HepG2 (cell line): ENCODE measurements around the gene LINGO3. TPM values are rescaled to one million over a fixed set of nuclear protein-coding genes. Genes with fewer than 3 reads are reported as not detected.
"Not testable (repeated sequence)": the region's sequence is repeated elsewhere in the genome, so short reads cannot be mapped to it uniquely, and the experiment has no call there.

Experiments used
- ATAC-seq: fragments of 200-7000 bp; cut with Tn5 transposase; 3 replicates; pipeline ENCODE4 v1.9.1; 2020; ENCODE audit warnings: mild to moderate bottlenecking, moderate library complexity
- BruUV-seq: library from RNA; stranded (reverse); fragments of 400-500 nt; replicated peaks from 2 replicates; lab custom pipeline; 2021; lab: Mats Ljungman, UMichigan
- CTCF ChIA-PET: fragments of 300-600 bp; formaldehyde crosslinking; extraction: SDS; loops from one replicate; lab custom pipeline; 2021; ENCODE audit warnings: low total read pairs, inconsistent platforms, low intra/inter-chr PET ratio; lab: Yijun Ruan, JAX
- POLR2A ChIA-PET: fragments of 350-600 bp; sonication (Branson Sonifier 250); formaldehyde crosslinking; loops from one replicate; lab custom pipeline; 2020; ENCODE audit warnings: antibody characterized with exemption, inconsistent platforms; lab: Yijun Ruan, JAX
- DNase-seq: peaks from one replicate; pipeline ENCODE4 v3.0.0-alpha.2; 2015; ENCODE audit warnings: low spot score
- FAIRE-seq: peaks from 3 replicates; lab custom pipeline; 2011; peaks lifted over from hg19 to GRCh38; lab: Jason Lieb, UNC
- H2AFZ ChIP-seq: one replicate; pipeline ENCODE4 v1.6.1; 2011; ENCODE audit warnings: low read length, inconsistent platforms
- H3K27ac ChIP-seq: fragments of 300-600 bp; 3 replicates; pipeline ENCODE4 v1.8.0; 2011; ENCODE audit warnings: mixed run types, mild to moderate bottlenecking, mixed read lengths, low read length, inconsistent platforms; ENCODE audit not compliant: insufficient read depth; ENCODE audit errors: extremely low read length
- H3K27me3 ChIP-seq, 2 experiments: fragments of 200-600 bp in 1 of 2; 2 replicates in 1 of 2; 3 replicates in 1 of 2; pipeline versions ENCODE4 v1.6.0 to v1.8.0; 2011; ENCODE audit warnings: low read length in 2 of 2, mild to moderate bottlenecking in 2 of 2, moderate library complexity in 2 of 2, inconsistent platforms in 1 of 2; ENCODE audit not compliant: insufficient read depth in 2 of 2, control insufficient read depth in 1 of 2
- H3K36me3 ChIP-seq, 2 experiments: fragments of 200-600 bp in 1 of 2; replicated peaks in 1 of 2; 2 replicates in 1 of 2; 3 replicates in 1 of 2; pipeline versions ENCODE4 v1.5.1 to v1.8.0; 2011; ENCODE audit warnings: low read length in 2 of 2, inconsistent platforms in 1 of 2; ENCODE audit not compliant: insufficient read depth in 2 of 2, control insufficient read depth in 1 of 2
- H3K4me1 ChIP-seq: 2 replicates; pipeline ENCODE4 v1.5.1; 2012; ENCODE audit warnings: low read length, inconsistent platforms; ENCODE audit not compliant: insufficient read depth
- H3K4me2 ChIP-seq: 2 replicates; pipeline ENCODE4 v1.6.0; 2011; ENCODE audit warnings: low read depth, low read length, inconsistent platforms
- H3K4me3 ChIP-seq, 3 experiments: fragments of 200-600 bp in 1 of 3; sonication (generic), shearing (Covaris generic) in 1 of 3; replicated peaks in 1 of 3; 2 replicates each; pipeline ENCODE4 v1.5.1; 2011 to 2016; ENCODE audit warnings: low read length in 3 of 3, inconsistent platforms in 2 of 3, low read depth in 2 of 3, mild to moderate bottlenecking in 2 of 3, control low read depth in 1 of 3, mixed read lengths in 1 of 3; ENCODE audit not compliant: insufficient read depth in 1 of 3
- H3K79me2 ChIP-seq: one replicate; pipeline ENCODE4 v1.6.1; 2011; ENCODE audit warnings: low read length, inconsistent platforms; ENCODE audit not compliant: insufficient read depth
- H3K9ac ChIP-seq: 2 replicates; pipeline ENCODE4 v1.6.0; 2011; ENCODE audit warnings: mild to moderate bottlenecking, low read depth, low read length, inconsistent platforms; ENCODE audit not compliant: insufficient read depth
- H3K9me3 ChIP-seq: 2 replicates; pipeline ENCODE4 v1.5.1; 2012; ENCODE audit warnings: mild to moderate bottlenecking, low read length
- H4K20me1 ChIP-seq: 2 replicates; pipeline ENCODE4 v1.6.0; 2011; ENCODE audit warnings: inconsistent platforms, mild to moderate bottlenecking, low read length, moderate library complexity; ENCODE audit not compliant: insufficient read depth
- AGO2 ChIP-seq: fragments of 200-400 bp; formaldehyde crosslinking; optimal IDR thresholded peaks from 2 replicates; pipeline ENCODE3; 2017; ENCODE audit warnings: mild to moderate bottlenecking, low read depth, low read length, moderate library complexity
- ATF2 ChIP-seq: sonication (generic); formaldehyde crosslinking; IDR thresholded peaks from 2 replicates; pipeline ENCODE4 v1.4.0; 2020; ENCODE audit warnings: missing genetic modification reagents
- ATF7 ChIP-seq, 2 experiments: fragments of 450-650 bp in 1 of 2; sonication (generic) in 1 of 2; formaldehyde crosslinking in 1 of 2; IDR thresholded peaks; 2 replicates each; pipeline versions ENCODE4 v1.4.0 to v1.6.1; 2016 to 2020; ENCODE audit warnings: antibody characterized with exemption in 1 of 2, mild to moderate bottlenecking in 1 of 2, missing genetic modification reagents in 1 of 2
- CBX2 ChIP-seq, 2 experiments: fragments of 200-600 bp in 1 of 2; sonication (generic); formaldehyde crosslinking in 1 of 2; IDR thresholded peaks; 2 replicates each; pipeline versions ENCODE4 v1.7.0 to v1.8.1; 2018 to 2022; ENCODE audit warnings: low read depth in 2 of 2, low read length in 1 of 2, mild to moderate bottlenecking in 1 of 2, missing genetic modification reagents in 1 of 2
- NPAS2 ChIP-seq: sonication (generic); formaldehyde crosslinking; IDR thresholded peaks from 2 replicates; pipeline ENCODE4 v1.8.0; 2022; ENCODE audit warnings: mild to moderate bottlenecking, missing genetic modification reagents, borderline replicate concordance
- PREB ChIP-seq: sonication (generic); formaldehyde crosslinking; IDR thresholded peaks from 2 replicates; pipeline ENCODE4 v1.4.0; 2020; ENCODE audit warnings: missing genetic modification reagents
- RAD21 ChIP-seq: fragments of 450-650 bp; formaldehyde crosslinking; IDR thresholded peaks from 2 replicates; pipeline ENCODE4 v1.5.0; 2020; ENCODE audit warnings: mild to moderate bottlenecking
- ZFP1 ChIP-seq: IDR thresholded peaks from 2 replicates; pipeline ENCODE4 v1.6.1; 2016
- ZNF224 ChIP-seq: sonication (generic); formaldehyde crosslinking; IDR thresholded peaks from 2 replicates; pipeline ENCODE4 v1.5.0; 2020; ENCODE audit warnings: mild to moderate bottlenecking, missing genetic modification reagents
- WGBS: methylation state at CpG from one replicate; pipeline ENCODE4 v1.1.6; 2017; ENCODE audit warnings: low lambda C conversion rate; 5-methylcytosine and 5-hydroxymethylcytosine counted together
- in situ Hi-C: cut with HindIII; loops from 2 replicates; pipeline ENCODE4 v1.10.0; 2017; ENCODE audit warnings: low pct_unique_long_range_greater_than_20kb; ENCODE audit not compliant: extremely low pct_ligation_motif_present
- intact Hi-C: fragments of 100-400 bp; cut with micrococcal nuclease; formaldehyde crosslinking; loops from one replicate; pipeline ENCODE4 v1.10.0; 2022; ENCODE audit not compliant: unreplicated experiment
- polyA plus RNA-seq, 8 experiments: library from polyadenylated mRNA; depleted of rRNA in 3 of 8; stranded (reverse) in 7 of 8; unstranded in 1 of 8; fragments of >200 nt; fragmentation: Illumina TruSeq in 4 of 8; extraction: Trizol in 4 of 8; gene quantifications; 2 replicates each; pipeline versions ENCODE4 v1.2.1 to v1.2.3, GENCODE V29; 2011 to 2016; ENCODE audit warnings: low read depth in 4 of 8, missing spikeins in 1 of 8, mixed read lengths in 1 of 8; ENCODE audit not compliant: insufficient read depth in 1 of 8
- total RNA-seq, 5 experiments: library from RNA; depleted of rRNA; stranded (reverse); fragments of >200 nt; fragmentation: Illumina TruSeq; extraction: Trizol; gene quantifications; 2 replicates each; pipeline ENCODE4 v1.2.3, GENCODE V29; 2016; ENCODE audit warnings: low read depth in 1 of 5
- TF ChIP-seq, protein P1 (sequence below): sonication (generic); formaldehyde crosslinking; IDR thresholded peaks from 2 replicates; pipeline ENCODE4 v1.8.1; 2023; ENCODE audit warnings: missing genetic modification reagents, inconsistent platforms, borderline replicate concordance
- TF ChIP-seq, protein P2 (sequence below): sonication (generic); formaldehyde crosslinking; IDR thresholded peaks from 2 replicates; pipeline ENCODE4 v1.4.0; 2020; ENCODE audit warnings: missing genetic modification reagents, mild to moderate bottlenecking, borderline replicate concordance

The LINGO3 gene
- total and polyA plus RNA-seq, 2 of the 13 experiments (the other 11 are each of a cell fraction or from before 2014, with no cell fraction given) = not detected

- TF ChIP-seq CBX2 (IDR thresholded peaks at IDR 0.05; ENCODE audit: low read depth, low read length) (no peak), CBX2 (CRISPR knock-in tag; IDR thresholded peaks at IDR 0.05; ENCODE audit: low read depth) (no peak), AGO2 (no peak), ZNF224 (CRISPR knock-in tag) (no peak), ATF7 (IDR thresholded peaks at IDR 0.05) (no peak), ATF7 (CRISPR knock-in tag; IDR thresholded peaks at IDR 0.05) (no peak), NPAS2 (no peak), ATF2 (no peak), ZFP1 (CRISPR knock-in tag) (no peak), PREB (CRISPR knock-in tag) (no peak), RAD21 (no peak)
- TF ChIP-seq, protein P1, sequence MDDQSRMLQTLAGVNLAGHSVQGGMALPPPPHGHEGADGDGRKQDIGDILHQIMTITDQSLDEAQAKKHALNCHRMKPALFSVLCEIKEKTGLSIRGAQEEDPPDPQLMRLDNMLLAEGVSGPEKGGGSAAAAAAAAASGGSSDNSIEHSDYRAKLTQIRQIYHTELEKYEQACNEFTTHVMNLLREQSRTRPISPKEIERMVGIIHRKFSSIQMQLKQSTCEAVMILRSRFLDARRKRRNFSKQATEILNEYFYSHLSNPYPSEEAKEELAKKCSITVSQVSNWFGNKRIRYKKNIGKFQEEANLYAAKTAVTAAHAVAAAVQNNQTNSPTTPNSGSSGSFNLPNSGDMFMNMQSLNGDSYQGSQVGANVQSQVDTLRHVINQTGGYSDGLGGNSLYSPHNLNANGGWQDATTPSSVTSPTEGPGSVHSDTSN (CRISPR knock-in tag) = no peak
- TF ChIP-seq, protein P2, sequence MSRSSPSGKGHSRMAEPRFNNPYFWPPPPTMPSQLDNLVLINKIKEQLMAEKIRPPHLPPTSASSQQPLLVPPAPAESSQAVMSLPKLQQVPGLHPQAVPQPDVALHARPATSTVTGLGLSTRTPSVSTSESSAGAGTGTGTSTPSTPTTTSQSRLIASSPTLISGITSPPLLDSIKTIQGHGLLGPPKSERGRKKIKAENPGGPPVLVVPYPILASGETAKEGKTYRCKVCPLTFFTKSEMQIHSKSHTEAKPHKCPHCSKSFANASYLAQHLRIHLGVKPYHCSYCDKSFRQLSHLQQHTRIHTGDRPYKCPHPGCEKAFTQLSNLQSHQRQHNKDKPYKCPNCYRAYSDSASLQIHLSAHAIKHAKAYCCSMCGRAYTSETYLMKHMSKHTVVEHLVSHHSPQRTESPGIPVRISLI (CRISPR knock-in tag) = no peak
These were observed 42.7 kb upstream of the LINGO3 start (continued) for GRCh38 chr19:2350656-2351055.

DNA sequence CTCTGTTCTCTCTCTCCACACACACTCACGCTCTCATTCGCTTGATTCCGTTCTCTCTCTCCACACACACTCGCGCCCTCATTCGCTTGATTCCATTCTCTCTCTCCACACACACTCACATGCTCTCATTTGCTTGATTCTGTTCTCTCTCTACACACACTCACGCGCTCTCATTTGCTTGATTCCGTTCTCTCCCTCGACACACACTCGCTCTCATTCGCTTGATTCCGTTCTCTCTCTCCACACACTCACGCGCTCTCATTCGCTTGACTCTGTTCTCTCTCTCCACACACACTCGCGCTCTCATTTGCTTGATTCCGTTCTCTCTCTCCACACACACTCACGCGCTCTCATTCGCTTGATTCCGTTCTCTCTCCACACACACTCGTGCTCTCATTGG, 41.9 kb upstream of the LINGO3 start:
- H4K20me1 ChIP-seq, CTCF ChIA-PET, H3K36me3 ChIP-seq, H3K4me3 ChIP-seq, intact Hi-C loops, H2AFZ ChIP-seq, BruUV-seq, POLR2A ChIA-PET, H3K9ac ChIP-seq, H3K9me3 ChIP-seq, in situ Hi-C loops, ATAC-seq, FAIRE-seq, H3K27ac ChIP-seq, H3K4me1 ChIP-seq, H3K4me2 ChIP-seq, H3K27me3 ChIP-seq, H3K79me2 ChIP-seq, DNase-seq: not testable (repeated sequence)
- 95% methylated on average over 24 of the region's 24 CpGs for WGBS
